ENCODE data around the gene ERG28.

The ERG28 gene

GRCh38 chr14:75612157-75612556, 48.5 kb downstream of the ERG28 start:
- Histone ChIP-seq H3K36me3 (ENCODE audit: control insufficient read depth, insufficient read depth, low read length) (no peaks in the 10 kb centered on the region), H3K4me2 (ENCODE audit: low read length) (no peak overlapping the region), H2AFZ (no peak overlapping the region), H3K27me3 (ENCODE audit: control insufficient read depth, insufficient read depth, low read length) (no peaks in the 10 kb centered on the region), H3K4me1 (peaks cover 3% of the 10 kb centered on the region), H3K9me3 (ENCODE audit: control insufficient read depth, low read length) (no peaks in the 10 kb centered on the region), H3K9ac (no peak overlapping the region), H3K27ac (no peak overlapping the region), H3K79me2 (peaks cover 5% of the 10 kb centered on the region), H3K4me3 (ENCODE audit: low read depth, low read length) (no peak overlapping the region)
- TF ChIP-seq CTCF (IDR thresholded peaks at IDR 0.05), result no peak

GRCh38 chr14:75610834-75611233, 49.8 kb downstream of the ERG28 start:
- no peak overlapping the region for H2AFZ ChIP-seq
- peaks cover 3% of the 10 kb centered on the region for H3K4me1 ChIP-seq
- no peaks in the 10 kb centered on the region for H3K27me3 ChIP-seq (ENCODE audit: control insufficient read depth, insufficient read depth, low read length)
- no peak overlapping the region for H3K4me3 ChIP-seq (ENCODE audit: low read depth, low read length)
- no peak for TF ChIP-seq CTCF (IDR thresholded peaks at IDR 0.05)
- peaks cover 5% of the 10 kb centered on the region for H3K79me2 ChIP-seq
- H3K9me3 ChIP-seq (ENCODE audit: control insufficient read depth, low read length), result no peaks in the 10 kb centered on the region
- no peak overlapping the region for H3K27ac ChIP-seq
- H3K4me2 ChIP-seq (ENCODE audit: low read length), result no peak overlapping the region
- no peak overlapping the region for H3K9ac ChIP-seq
- no peaks in the 10 kb centered on the region for H3K36me3 ChIP-seq (ENCODE audit: control insufficient read depth, insufficient read depth, low read length)

- no peak overlapping the region for H3K9ac ChIP-seq
- H3K79me2 ChIP-seq, result peaks cover 2% of the 10 kb centered on the region
- peaks cover 3% of the 10 kb centered on the region for H3K4me1 ChIP-seq
- H3K4me3 ChIP-seq (ENCODE audit: low read depth, low read length), result no peak overlapping the region
- no peaks in the 10 kb centered on the region for H3K27me3 ChIP-seq (ENCODE audit: control insufficient read depth, insufficient read depth, low read length)
- H3K27ac ChIP-seq, result no peak overlapping the region
- no peaks in the 10 kb centered on the region for H3K36me3 ChIP-seq (ENCODE audit: control insufficient read depth, insufficient read depth, low read length)
- H3K9me3 ChIP-seq (ENCODE audit: control insufficient read depth, low read length), result no peaks in the 10 kb centered on the region
- no peak overlapping the region for H2AFZ ChIP-seq
- H3K4me2 ChIP-seq (ENCODE audit: low read length), result no peak overlapping the region
- no peak for TF ChIP-seq CTCF (IDR thresholded peaks at IDR 0.05)
These were observed 50.8 kb downstream of the ERG28 start for GRCh38 chr14:75609606-75610475.

- H3K9me3 ChIP-seq (ENCODE audit: control insufficient read depth, low read length), result no peaks in the 10 kb centered on the region
- no peak overlapping the region for H3K4me3 ChIP-seq (ENCODE audit: low read depth, low read length)
- H3K79me2 ChIP-seq, result no peaks in the 10 kb centered on the region
- H3K27me3 ChIP-seq (ENCODE audit: control insufficient read depth, insufficient read depth, low read length), result no peaks in the 10 kb centered on the region
- no peak overlapping the region for H3K4me2 ChIP-seq (ENCODE audit: low read length)
- H3K9ac ChIP-seq, result no peak overlapping the region
- no peak overlapping the region for H2AFZ ChIP-seq
- no peak for TF ChIP-seq CTCF (IDR thresholded peaks at IDR 0.05)
- H3K4me1 ChIP-seq, result peaks cover 3% of the 10 kb centered on the region
- H3K27ac ChIP-seq, result no peak overlapping the region
- no peaks in the 10 kb centered on the region for H3K36me3 ChIP-seq (ENCODE audit: control insufficient read depth, insufficient read depth, low read length)
These were observed 51.6 kb downstream of the ERG28 start for GRCh38 chr14:75609116-75609515.
